ENCODE measurements around the gene SZT2.

DNA sequence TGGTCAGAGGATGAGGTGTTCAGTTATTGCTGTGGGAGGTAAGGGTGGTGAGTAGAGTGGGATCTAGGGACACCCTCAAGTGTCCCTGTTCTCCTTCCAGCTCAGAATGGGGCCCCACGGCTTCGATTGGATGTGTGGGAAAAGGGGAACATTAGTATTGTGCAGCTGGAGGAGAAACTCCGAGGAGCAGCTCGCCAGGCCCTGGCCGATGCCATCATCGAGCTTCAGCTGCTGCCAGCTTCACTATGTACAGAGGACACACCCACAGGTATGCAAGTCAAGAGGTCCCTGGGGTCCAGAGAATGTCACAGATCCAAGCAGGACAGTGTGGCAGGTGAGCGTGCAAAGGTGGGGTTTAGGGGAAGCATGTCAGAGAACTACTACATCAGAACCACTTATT lies 50.1 kb downstream of the SZT2 start:
- TF ChIP-seq, protein P1, sequence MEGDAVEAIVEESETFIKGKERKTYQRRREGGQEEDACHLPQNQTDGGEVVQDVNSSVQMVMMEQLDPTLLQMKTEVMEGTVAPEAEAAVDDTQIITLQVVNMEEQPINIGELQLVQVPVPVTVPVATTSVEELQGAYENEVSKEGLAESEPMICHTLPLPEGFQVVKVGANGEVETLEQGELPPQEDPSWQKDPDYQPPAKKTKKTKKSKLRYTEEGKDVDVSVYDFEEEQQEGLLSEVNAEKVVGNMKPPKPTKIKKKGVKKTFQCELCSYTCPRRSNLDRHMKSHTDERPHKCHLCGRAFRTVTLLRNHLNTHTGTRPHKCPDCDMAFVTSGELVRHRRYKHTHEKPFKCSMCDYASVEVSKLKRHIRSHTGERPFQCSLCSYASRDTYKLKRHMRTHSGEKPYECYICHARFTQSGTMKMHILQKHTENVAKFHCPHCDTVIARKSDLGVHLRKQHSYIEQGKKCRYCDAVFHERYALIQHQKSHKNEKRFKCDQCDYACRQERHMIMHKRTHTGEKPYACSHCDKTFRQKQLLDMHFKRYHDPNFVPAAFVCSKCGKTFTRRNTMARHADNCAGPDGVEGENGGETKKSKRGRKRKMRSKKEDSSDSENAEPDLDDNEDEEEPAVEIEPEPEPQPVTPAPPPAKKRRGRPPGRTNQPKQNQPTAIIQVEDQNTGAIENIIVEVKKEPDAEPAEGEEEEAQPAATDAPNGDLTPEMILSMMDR (conservative IDR thresholded peaks at IDR 0.05; ENCODE audit: low read depth, low read length): no peak
- TF ChIP-seq POLR2A (IDR thresholded peaks at IDR 0.05; ENCODE audit: low read depth, low read length) (no peak), MXI1 (IDR thresholded peaks at IDR 0.05; ENCODE audit: borderline replicate concordance, low read depth, low read length) (no peak), CEBPB (IDR thresholded peaks at IDR 0.05; ENCODE audit: low read depth, low read length) (no peak), NFE2L2 (IDR thresholded peaks at IDR 0.05; ENCODE audit: low read depth, low read length) (no peak), RCOR1 (IDR thresholded peaks at IDR 0.05; ENCODE audit: insufficient replicate concordance, low read length) (no peak), SMC3 (IDR thresholded peaks at IDR 0.05; ENCODE audit: low read depth, low read length) (no peak)
